Testis (tissue), 3 donors: ENCODE results near the gene HBP1. TPM values are rescaled to one million over a fixed set of nuclear protein-coding genes. Genes with fewer than 3 reads are reported as not detected.
"Not testable (repeated sequence)": the region's sequence is repeated elsewhere in the genome, so short reads cannot be mapped to it uniquely, and the experiment has no call there.

Experiments
- DNase-seq: peaks from one replicate; pipeline ENCODE4 v3.0.0-alpha.2; 2019
- H3K27ac ChIP-seq, 2 donors: fragments of 200-600 bp; sonication (generic); one replicate each; pipeline ENCODE4 v1.5.1; 2019
- H3K27me3 ChIP-seq: fragments of 200-600 bp; sonication (generic); one replicate; pipeline ENCODE4 v1.5.1; 2019
- H3K36me3 ChIP-seq: fragments of 200-600 bp; sonication (generic); one replicate; pipeline ENCODE4 v1.5.1; 2017; ENCODE audit warnings: low read depth; ENCODE audit errors: missing control alignments
- H3K4me1 ChIP-seq: fragments of 200-600 bp; sonication (generic); one replicate; pipeline ENCODE4 v1.5.1; 2019
- H3K4me3 ChIP-seq, 2 donors: fragments of 200-600 bp; sonication (generic); one replicate each; pipeline ENCODE4 v1.5.1; 2017 to 2019
- H3K9me3 ChIP-seq: fragments of 200-600 bp; sonication (generic); one replicate; pipeline ENCODE4 v1.5.1; 2017
- CTCF ChIP-seq, 3 experiments: fragments of 450-650 bp in 2 of 3; fragments of 200-600 bp in 1 of 3; sonication (generic) in 1 of 3; IDR thresholded peaks; one replicate each; pipeline ENCODE4 v1.5.1; 2016 to 2019; ENCODE audit warnings: antibody characterized with exemption in 3 of 3, mild to moderate bottlenecking in 2 of 3, moderate library complexity in 1 of 3
- POLR2A ChIP-seq: fragments of 450-650 bp; IDR thresholded peaks from one replicate; pipeline ENCODE4 v1.6.1; 2017; ENCODE audit warnings: antibody characterized with exemption, mild to moderate bottlenecking, moderate library complexity
- WGBS, 2 donors: methylation state at CpG; one replicate each; pipeline ENCODE4 v1.1.5; 2018; 5-methylcytosine and 5-hydroxymethylcytosine counted together
- intact Hi-C: fragments of 100-400 bp; cut with DNase I; formaldehyde crosslinking; loops from one replicate; pipeline ENCODE4 v1.15.1; 2023; ENCODE audit warnings: low total_unique reads
- polyA plus RNA-seq: library from polyadenylated mRNA; stranded (reverse); fragments of 350-450 nt; fragmentation: Illumina TruSeq; extraction: RNeasy Lipid Tissue Mini Kit (QIAGEN cat#74804); gene quantifications from one replicate; pipeline ENCODE4 v1.2.3, GENCODE V29; 2014; ENCODE audit warnings: low read depth, low replicate concordance; ENCODE audit not compliant: insufficient read depth
- total RNA-seq, 2 donors: library from RNA; depleted of rRNA; stranded (reverse); fragments of >200 nt; gene quantifications; one replicate each; pipeline ENCODE4 v1.2.3, GENCODE V29; 2016

The HBP1 gene
- total and polyA plus RNA-seq, 3 donors from 2014 or later: 107 to 134 (median 127) TPM

GRCh38 chr7:107138696-107139420 is 29.9 kb upstream of the HBP1 start:
- Histone ChIP-seq H3K36me3 (no peaks in the 10 kb centered on the region), H3K9me3 (no peaks in the 10 kb centered on the region), H3K4me1 (no peaks in the 10 kb centered on the region), H3K4me3 (no peak overlapping the region), H3K27ac (no peak overlapping the region), H3K27me3 (no peaks in the 10 kb centered on the region)
- DNase-seq: no peak
- intact Hi-C loops: no loop called here
- TF ChIP-seq CTCF (IDR thresholded peaks at IDR 0.05) (no peak), POLR2A (no peak)
- WGBS, 2 donors: 80 to 86% methylated on average over 7 of the region's 7 CpGs

GRCh38 chr7:107143875-107144274 is 24.9 kb upstream of the HBP1 start:
- H3K4me1 ChIP-seq, H3K36me3 ChIP-seq, H3K27ac ChIP-seq, DNase-seq, H3K9me3 ChIP-seq, H3K27me3 ChIP-seq, intact Hi-C loops, H3K4me3 ChIP-seq: not testable (repeated sequence)
- 82 to 83% methylated on average over 5 of the region's 5 CpGs for WGBS, 2 donors

GRCh38 chr7:107145067-107145838 is 23.6 kb upstream of the HBP1 start:
- H3K36me3 ChIP-seq: no peaks in the 10 kb centered on the region
- no peaks in the 10 kb centered on the region for H3K4me1 ChIP-seq
- TF ChIP-seq POLR2A (no peak), CTCF (IDR thresholded peaks at IDR 0.05) (no peak)
- no peak for DNase-seq
- no peaks in the 10 kb centered on the region for H3K27me3 ChIP-seq
- H3K4me3 ChIP-seq: no peak overlapping the region
- WGBS, 2 donors: 79 to 83% methylated on average over 4 of the region's 4 CpGs
- H3K27ac ChIP-seq: no peak overlapping the region
- no peaks in the 10 kb centered on the region for H3K9me3 ChIP-seq
- intact Hi-C loops: loop anchor here (5.0 kb wide), 1 partner anchor 198 kb away; no protein-coding TSS in a partner anchor

GRCh38 chr7:107147464-107148393 is 21.1 kb upstream of the HBP1 start:
- Histone ChIP-seq H3K4me3 (no peak overlapping the region), H3K36me3 (no peaks in the 10 kb centered on the region), H3K4me1 (no peaks in the 10 kb centered on the region), H3K9me3 (no peaks in the 10 kb centered on the region), H3K27me3 (no peaks in the 10 kb centered on the region), H3K27ac (no peak overlapping the region)
- TF ChIP-seq POLR2A (no peak), CTCF (IDR thresholded peaks at IDR 0.05) (peak in 1 of 3 experiments; percentile 44)
- intact Hi-C loops: loop anchor here (5.0 kb wide), 1 partner anchor 200 kb away; no protein-coding TSS in a partner anchor
- no peak for DNase-seq
- WGBS, 2 donors: 38 to 53% methylated on average over 3 of the region's 3 CpGs
